Pulmonary artery endothelial cell (primary cell): ENCODE measurements around the gene XPC. TPM values are rescaled to one million over a fixed set of nuclear protein-coding genes. Genes with fewer than 3 reads are reported as not detected.

Source experiments
- DNase-seq: peaks from one replicate; pipeline ENCODE4 v3.0.0-alpha.2; 2011; ENCODE audit warnings: low read depth, low spot score
- total RNA-seq: library from RNA; depleted of rRNA; stranded (reverse); fragments of >200 nt; gene quantifications from 2 replicates; pipeline ENCODE4 v1.2.3, GENCODE V29; 2014

The XPC gene
- total RNA-seq, 1 donor from 2014 or later: 45.8 TPM

GRCh38 chr3:14208168-14208567 lies 29.8 kb upstream of the XPC start:
- DNase-seq: no peak

- DNase-seq: no peak
These were observed 28.3 kb upstream of the XPC start for GRCh38 chr3:14206548-14207177.

- no peak for DNase-seq
These were observed 26.3 kb upstream of the XPC start for GRCh38 chr3:14204515-14205284.

GRCh38 chr3:14203521-14204079 lies 25.2 kb upstream of the XPC start:
- DNase-seq: peak; percentile 55

- no peak for DNase-seq
These were observed 24.6 kb upstream of the XPC start for GRCh38 chr3:14202874-14203520.

GRCh38 chr3:14201940-14202684 lies 23.7 kb upstream of the XPC start:
- DNase-seq: no peak

- no peak for DNase-seq
These were observed 22.4 kb upstream of the XPC start for GRCh38 chr3:14200841-14201240.

- DNase-seq: no peak
These were observed 21.9 kb upstream of the XPC start for GRCh38 chr3:14200276-14200675.

GRCh38 chr3:14199641-14200040 lies 21.2 kb upstream of the XPC start:
- no peak for DNase-seq

- no peak for DNase-seq
These were observed 16.5 kb upstream of the XPC start for GRCh38 chr3:14194865-14195264.

GRCh38 chr3:14188041-14188754 lies 9.8 kb upstream of the XPC start:
- DNase-seq: no peak

GRCh38 chr3:14186854-14187458 lies 8.6 kb upstream of the XPC start:
- no peak for DNase-seq

- no peak for DNase-seq
These were observed 4.7 kb upstream of the XPC start for GRCh38 chr3:14183015-14183577.

- DNase-seq: no peak
These were observed 2.9 kb upstream of the XPC start for GRCh38 chr3:14181253-14181652.

- DNase-seq: no peak
These were observed 1.4 kb upstream of the XPC start for GRCh38 chr3:14179795-14180194.

GRCh38 chr3:14179114-14179465 lies 689 bp upstream of the XPC start:
- no peak for DNase-seq

- DNase-seq: no peak
These were observed 688 bp downstream of the XPC start for GRCh38 chr3:14177580-14178246.

- DNase-seq: no peak
These were observed 2.9 kb downstream of the XPC start for GRCh38 chr3:14175383-14176037.

- no peak for DNase-seq
These were observed 3.9 kb downstream of the XPC start for GRCh38 chr3:14174483-14174882.
